ENCODE data around the gene ZNF426. TPM values are rescaled to one million over a fixed set of nuclear protein-coding genes. Genes with fewer than 3 reads are reported as not detected.

The ZNF426 gene
- total RNA-seq, 6 experiments from 2014 or later, result 2.3 to 4.4 (median 2.5) TPM

- no peak for ATAC-seq
- 70% methylated on average over 1 of the region's 1 CpG for WGBS (ENCODE audit: insufficient coverage, low coverage, low lambda C conversion rate, missing lambda C conversion rate)
- no peak for DNase-seq
- Histone ChIP-seq H3K9me3 (peaks cover 0 to 4% (median 0%) of the 10 kb centered on the region in 4 donors), H3K4me1 (no peaks in the 10 kb centered on the region), H3K27ac (no peak overlapping the region), H3K4me3 (no peak overlapping the region), H3K36me3 (no peaks in the 10 kb centered on the region), H3K27me3 (no peaks in the 10 kb centered on the region)
- intact Hi-C loops (cut with DNase I), result no loop called here
- TF ChIP-seq POLR2A (IDR thresholded peaks at IDR 0.05) (no peak), CTCF (IDR thresholded peaks at IDR 0.05) (no peak)
These were observed 37.6 kb downstream of the ZNF426 start for GRCh38 chr19:9500796-9501195.

DNA sequence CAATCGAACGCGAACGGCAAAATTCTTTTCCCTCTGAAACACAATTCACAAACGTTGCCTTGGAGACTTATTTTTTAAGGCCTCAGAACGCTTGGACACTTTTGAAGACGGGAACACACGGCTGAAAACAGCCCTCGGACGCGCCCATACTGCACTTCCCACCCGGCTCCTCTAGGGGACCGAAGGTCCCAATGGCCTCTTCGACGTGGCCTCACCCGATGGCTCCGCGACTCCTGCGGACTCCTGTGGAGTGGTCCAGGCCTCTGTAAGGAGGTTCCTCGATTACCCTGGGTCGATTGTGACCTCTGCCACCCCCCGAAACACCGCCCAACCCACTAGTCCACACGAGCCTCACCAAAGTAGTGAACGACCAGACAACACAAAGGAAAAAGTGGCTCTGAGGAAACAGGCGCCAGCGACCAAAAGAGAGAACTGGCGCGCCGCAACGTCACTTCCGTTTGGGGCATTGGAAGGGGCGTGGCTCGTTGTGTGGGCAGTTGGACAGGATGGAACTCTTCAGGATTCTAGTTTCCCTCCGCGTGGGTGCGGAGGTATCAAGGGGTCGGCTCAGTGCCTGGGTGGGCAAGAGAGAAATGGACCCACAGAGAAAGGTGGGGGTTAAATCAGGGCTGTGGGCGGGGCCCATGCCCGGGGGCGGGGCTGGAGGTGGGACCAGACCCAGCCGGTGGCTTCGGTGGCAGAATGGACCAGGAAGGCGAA is 40.1 kb downstream of the ZNF426 start, which contains the start of gene ZNF560:
ZNF560 (minus strand) TSS at position 434 of the 720 bp plus-strand sequence. CDS start 23,303 bp downstream, outside the sequence.
- Histone ChIP-seq H3K4me3 (no peak within 1 kb of the TSS), H3K4me1 (no peaks in the 10 kb centered on the region), H3K9me3 (no peaks in the 10 kb centered on the region), H3K27ac (no peak within 1 kb of the TSS), H3K27me3 (no peaks in the 10 kb centered on the region), H3K36me3 (no peaks in the 10 kb centered on the region)
- WGBS (ENCODE audit: insufficient coverage, low coverage, low lambda C conversion rate, missing lambda C conversion rate), result 4% methylated on average over 33 of the region's 44 CpGs
- DNase-seq (no peak), ATAC-seq (no peak)
- TF ChIP-seq POLR2A (IDR thresholded peaks at IDR 0.05) (no peak), CTCF (IDR thresholded peaks at IDR 0.05) (no peak)
- intact Hi-C loops (cut with DNase I), result no loop called here

- no peak overlapping the region for H3K4me3 ChIP-seq
- H3K27ac ChIP-seq, result no peak overlapping the region
- no peaks in the 10 kb centered on the region for H3K27me3 ChIP-seq
- intact Hi-C loops (cut with DNase I), result no loop called here
- no peaks in the 10 kb centered on the region for H3K9me3 ChIP-seq
- WGBS (ENCODE audit: insufficient coverage, low coverage, low lambda C conversion rate, missing lambda C conversion rate), result 49% methylated on average over 2 of the region's 2 CpGs
- ATAC-seq, result no peak
- no peaks in the 10 kb centered on the region for H3K36me3 ChIP-seq
- TF ChIP-seq POLR2A (IDR thresholded peaks at IDR 0.05), result no peak
- no peak for TF ChIP-seq CTCF (IDR thresholded peaks at IDR 0.05)
- no peaks in the 10 kb centered on the region for H3K4me1 ChIP-seq
- no peak for DNase-seq
These were observed 44.3 kb downstream of the ZNF426 start for GRCh38 chr19:9494096-9494495.

DNA sequence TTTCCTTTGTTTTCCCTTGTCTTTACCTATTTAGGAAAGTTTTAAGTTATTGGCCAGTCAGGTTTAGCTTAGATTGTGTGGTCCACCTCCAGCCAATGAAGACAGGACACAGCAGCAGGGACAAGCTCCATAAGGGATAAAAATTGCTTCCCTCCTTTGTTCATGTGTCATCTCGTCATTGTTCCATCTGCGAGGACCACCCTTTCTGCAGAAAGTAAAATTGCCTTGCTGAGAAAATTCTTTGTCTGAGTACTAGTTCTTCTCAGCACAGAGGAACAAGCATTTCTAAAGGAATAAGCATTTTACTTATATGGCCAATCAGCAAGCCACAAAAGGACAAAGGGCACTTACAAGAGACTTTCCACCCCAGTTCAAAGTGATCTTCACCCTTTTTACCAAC is 51.4 kb downstream of the ZNF426 start:
- Histone ChIP-seq H3K27me3 (no peaks in the 10 kb centered on the region), H3K4me1 (no peaks in the 10 kb centered on the region), H3K4me3 (no peak overlapping the region), H3K9me3 (peaks cover 0 to 14% (median 0%) of the 10 kb centered on the region in 4 donors), H3K27ac (no peak overlapping the region), H3K36me3 (no peaks in the 10 kb centered on the region)
- intact Hi-C loops (cut with DNase I), result no loop called here
- no peak for TF ChIP-seq CTCF (IDR thresholded peaks at IDR 0.05)
- no peak for TF ChIP-seq POLR2A (IDR thresholded peaks at IDR 0.05)
- WGBS (ENCODE audit: insufficient coverage, low coverage, low lambda C conversion rate, missing lambda C conversion rate), result 50% methylated on average over 2 of the region's 2 CpGs
- DNase-seq (no peak), ATAC-seq (no peak)

All from right lobe of liver (tissue), 6 donors.